ENCODE data around the gene SHROOM4.

DNA sequence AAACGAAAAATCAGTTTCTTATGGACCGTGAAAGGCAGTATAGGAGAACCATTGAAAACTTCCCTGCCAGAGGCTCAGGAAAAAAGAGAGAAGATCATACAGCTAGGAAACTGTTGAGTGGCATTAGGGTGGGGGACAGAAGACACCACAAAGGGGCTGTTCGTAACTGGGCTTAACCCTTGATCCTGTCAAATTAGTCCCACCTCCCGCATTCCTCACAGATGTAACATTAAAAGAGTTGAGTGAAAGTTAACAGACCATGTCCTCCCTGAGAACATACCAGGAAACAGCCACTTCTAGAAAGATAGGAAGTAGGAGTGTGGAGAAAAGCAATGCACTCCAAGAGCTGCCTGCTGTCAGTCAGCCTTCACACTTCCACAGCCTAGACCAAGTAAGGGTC is 8.7 kb downstream of the SHROOM4 start:
- TF ChIP-seq, protein P1, sequence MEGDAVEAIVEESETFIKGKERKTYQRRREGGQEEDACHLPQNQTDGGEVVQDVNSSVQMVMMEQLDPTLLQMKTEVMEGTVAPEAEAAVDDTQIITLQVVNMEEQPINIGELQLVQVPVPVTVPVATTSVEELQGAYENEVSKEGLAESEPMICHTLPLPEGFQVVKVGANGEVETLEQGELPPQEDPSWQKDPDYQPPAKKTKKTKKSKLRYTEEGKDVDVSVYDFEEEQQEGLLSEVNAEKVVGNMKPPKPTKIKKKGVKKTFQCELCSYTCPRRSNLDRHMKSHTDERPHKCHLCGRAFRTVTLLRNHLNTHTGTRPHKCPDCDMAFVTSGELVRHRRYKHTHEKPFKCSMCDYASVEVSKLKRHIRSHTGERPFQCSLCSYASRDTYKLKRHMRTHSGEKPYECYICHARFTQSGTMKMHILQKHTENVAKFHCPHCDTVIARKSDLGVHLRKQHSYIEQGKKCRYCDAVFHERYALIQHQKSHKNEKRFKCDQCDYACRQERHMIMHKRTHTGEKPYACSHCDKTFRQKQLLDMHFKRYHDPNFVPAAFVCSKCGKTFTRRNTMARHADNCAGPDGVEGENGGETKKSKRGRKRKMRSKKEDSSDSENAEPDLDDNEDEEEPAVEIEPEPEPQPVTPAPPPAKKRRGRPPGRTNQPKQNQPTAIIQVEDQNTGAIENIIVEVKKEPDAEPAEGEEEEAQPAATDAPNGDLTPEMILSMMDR (IDR thresholded peaks at IDR 0.05), result no peak
- TF ChIP-seq, protein P2, sequence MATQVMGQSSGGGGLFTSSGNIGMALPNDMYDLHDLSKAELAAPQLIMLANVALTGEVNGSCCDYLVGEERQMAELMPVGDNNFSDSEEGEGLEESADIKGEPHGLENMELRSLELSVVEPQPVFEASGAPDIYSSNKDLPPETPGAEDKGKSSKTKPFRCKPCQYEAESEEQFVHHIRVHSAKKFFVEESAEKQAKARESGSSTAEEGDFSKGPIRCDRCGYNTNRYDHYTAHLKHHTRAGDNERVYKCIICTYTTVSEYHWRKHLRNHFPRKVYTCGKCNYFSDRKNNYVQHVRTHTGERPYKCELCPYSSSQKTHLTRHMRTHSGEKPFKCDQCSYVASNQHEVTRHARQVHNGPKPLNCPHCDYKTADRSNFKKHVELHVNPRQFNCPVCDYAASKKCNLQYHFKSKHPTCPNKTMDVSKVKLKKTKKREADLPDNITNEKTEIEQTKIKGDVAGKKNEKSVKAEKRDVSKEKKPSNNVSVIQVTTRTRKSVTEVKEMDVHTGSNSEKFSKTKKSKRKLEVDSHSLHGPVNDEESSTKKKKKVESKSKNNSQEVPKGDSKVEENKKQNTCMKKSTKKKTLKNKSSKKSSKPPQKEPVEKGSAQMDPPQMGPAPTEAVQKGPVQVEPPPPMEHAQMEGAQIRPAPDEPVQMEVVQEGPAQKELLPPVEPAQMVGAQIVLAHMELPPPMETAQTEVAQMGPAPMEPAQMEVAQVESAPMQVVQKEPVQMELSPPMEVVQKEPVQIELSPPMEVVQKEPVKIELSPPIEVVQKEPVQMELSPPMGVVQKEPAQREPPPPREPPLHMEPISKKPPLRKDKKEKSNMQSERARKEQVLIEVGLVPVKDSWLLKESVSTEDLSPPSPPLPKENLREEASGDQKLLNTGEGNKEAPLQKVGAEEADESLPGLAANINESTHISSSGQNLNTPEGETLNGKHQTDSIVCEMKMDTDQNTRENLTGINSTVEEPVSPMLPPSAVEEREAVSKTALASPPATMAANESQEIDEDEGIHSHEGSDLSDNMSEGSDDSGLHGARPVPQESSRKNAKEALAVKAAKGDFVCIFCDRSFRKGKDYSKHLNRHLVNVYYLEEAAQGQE (IDR thresholded peaks at IDR 0.05; ENCODE audit: insufficient read depth in 1 of 2, low read depth in 2 of 2, low read length in 1 of 2), result no peak
- TF ChIP-seq POLR2AphosphoS5 (IDR thresholded peaks at IDR 0.05; ENCODE audit: low read depth, low read length) (no peak), SIN3A (IDR thresholded peaks at IDR 0.05; ENCODE audit: borderline replicate concordance, insufficient read depth, low read depth, low read length) (no peak), TCF7L2 (IDR thresholded peaks at IDR 0.05; ENCODE audit: low read depth, low read length) (no peak)

All from Panc1 (cell line).